ENCODE data around the gene NOM1. TPM values are rescaled to one million over a fixed set of nuclear protein-coding genes. Genes with fewer than 3 reads are reported as not detected.

NOM1 gene
- total RNA-seq, 2 donors from 2014 or later = 16.9 to 18.7 TPM

- intact Hi-C loops (cut with DNase I) = no loop called here
- DNase-seq (ENCODE audit: low spot score) = no peak
Observed at GRCh38 chr7:157010588-157011332, 61.2 kb downstream of the NOM1 start, which contains the start of gene MNX1. TSS of gene MNX1 (minus strand) at chr7:157010663. CDS start at chr7:157010350, 313 bp downstream.

- intact Hi-C loops (cut with DNase I) = no loop called here
- no peak for DNase-seq (ENCODE audit: low spot score)
Observed at GRCh38 chr7:157011333-157012112, 62.0 kb downstream of the NOM1 start.

- intact Hi-C loops (cut with DNase I) = no loop called here
- no peak for DNase-seq (ENCODE audit: low spot score)
Observed at GRCh38 chr7:157012113-157012547, 62.6 kb downstream of the NOM1 start.

- intact Hi-C loops (cut with DNase I) = no loop called here
- no peak for DNase-seq (ENCODE audit: low spot score)
Observed at GRCh38 chr7:157013101-157013500, 63.6 kb downstream of the NOM1 start.

- intact Hi-C loops (cut with DNase I) = loop anchor here in 1 of 2 donors (2.0 kb wide), 1 partner anchor 19 kb away; no protein-coding TSS in a partner anchor
- peak; percentile 22 for DNase-seq (ENCODE audit: low spot score)
Observed at GRCh38 chr7:157013602-157014549, 64.4 kb downstream of the NOM1 start.

GRCh38 chr7:157014635-157015555 is 65.4 kb downstream of the NOM1 start:
- peak; percentile 41 for DNase-seq (ENCODE audit: low spot score)
- intact Hi-C loops (cut with DNase I) = loop anchor here in 1 of 2 donors (2.0 kb wide), 1 partner anchor 20 kb away; no protein-coding TSS in a partner anchor

- intact Hi-C loops (cut with DNase I) = no loop called here
- peak; percentile 38 for DNase-seq (ENCODE audit: low spot score)
Observed at GRCh38 chr7:157016024-157016351, 66.5 kb downstream of the NOM1 start.

- intact Hi-C loops (cut with DNase I) = no loop called here
- no peak for DNase-seq (ENCODE audit: low spot score)
Observed at GRCh38 chr7:157016352-157017041, 67.0 kb downstream of the NOM1 start.

- intact Hi-C loops (cut with DNase I) = no loop called here
Observed at GRCh38 chr7:157017149-157017548, 67.6 kb downstream of the NOM1 start.

GRCh38 chr7:157017603-157018327 is 68.3 kb downstream of the NOM1 start:
- intact Hi-C loops (cut with DNase I) = no loop called here
- DNase-seq (ENCODE audit: low spot score) = peak; percentile 51

More at GRCh38 chr7:157017149-157017548, 67.6 kb downstream of the NOM1 start:
- no peak for DNase-seq (ENCODE audit: low spot score)

GRCh38 chr7:157018328-157018996 is 69.0 kb downstream of the NOM1 start:
- DNase-seq (ENCODE audit: low spot score) = no peak
- intact Hi-C loops (cut with DNase I) = no loop called here

- peak; percentile 77 for DNase-seq (ENCODE audit: low spot score)
- intact Hi-C loops (cut with DNase I) = no loop called here
Observed at GRCh38 chr7:157018997-157019608, 69.6 kb downstream of the NOM1 start.

- intact Hi-C loops (cut with DNase I) = no loop called here
- DNase-seq (ENCODE audit: low spot score) = peak; percentile 41
Observed at GRCh38 chr7:157019718-157020451, 70.4 kb downstream of the NOM1 start.

- peak; percentile 78 for DNase-seq (ENCODE audit: low spot score)
- intact Hi-C loops (cut with DNase I) = no loop called here
Observed at GRCh38 chr7:157020514-157021070, 71.1 kb downstream of the NOM1 start.

Data from posterior vena cava (tissue), 2 donors.